Uterus (tissue), 2 donors: ENCODE results near the gene PPARA.

Experiments used
- CTCF ChIP-seq, 4 experiments: fragments of 200-600 bp in 2 of 4; fragments of 450-650 bp in 2 of 4; sonication (generic) in 2 of 4; IDR thresholded peaks; one replicate each; pipeline ENCODE4 v1.5.1; 2016 to 2019; ENCODE audit warnings: antibody characterized with exemption in 4 of 4, mild to moderate bottlenecking in 2 of 4, moderate library complexity in 1 of 4
- POLR2A ChIP-seq, 2 donors: fragments of 450-650 bp; IDR thresholded peaks; one replicate each; pipeline ENCODE4 v1.6.1; 2016; ENCODE audit warnings: antibody characterized with exemption in 2 of 2, mild to moderate bottlenecking in 1 of 2, moderate library complexity in 1 of 2

DNA sequence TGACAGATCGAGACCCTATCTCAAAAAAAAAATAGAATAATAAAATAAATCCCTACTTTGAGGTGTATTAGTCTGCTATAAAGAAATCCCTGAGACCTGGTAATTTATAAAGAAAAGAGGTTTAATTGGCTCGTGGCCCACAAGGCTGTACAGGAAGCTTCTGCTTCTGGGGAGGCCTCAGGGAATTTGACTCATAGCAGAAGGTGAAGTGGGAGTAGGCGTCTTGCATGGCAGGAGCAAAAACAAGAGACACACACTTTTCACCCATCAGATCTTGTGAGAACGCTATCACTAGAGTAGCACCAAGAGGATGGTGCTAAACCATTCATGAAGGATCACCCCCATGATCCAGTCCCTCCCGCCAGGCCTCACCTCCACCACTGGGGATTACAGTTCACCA is 70.6 kb downstream of the PPARA start:
- TF ChIP-seq CTCF (IDR thresholded peaks at IDR 0.05) = no peak
- TF ChIP-seq POLR2A (IDR thresholded peaks at IDR 0.05) = no peak
